Stimulated activated CD4-positive, alpha-beta T cell treated with anti-CD3 and anti-CD28 coated beads, Interleukin-12 subunit alpha, Interleukin-12 subunit beta, amount 100 ng/mL, for 48 hours (primary cell): Measurements from ENCODE around the gene ZNF837.
"Not testable (repeated sequence)": the region's sequence is repeated elsewhere in the genome, so short reads cannot be mapped to it uniquely, and the experiment has no call there.

Experiments used
- DNase-seq, 3 donors: peaks; one replicate each; pipeline ENCODE4 v3.0.0-alpha.2; 2020; ENCODE audit warnings: low read depth in 2 of 3, low spot score in 1 of 3

Gene ZNF837

DNA sequence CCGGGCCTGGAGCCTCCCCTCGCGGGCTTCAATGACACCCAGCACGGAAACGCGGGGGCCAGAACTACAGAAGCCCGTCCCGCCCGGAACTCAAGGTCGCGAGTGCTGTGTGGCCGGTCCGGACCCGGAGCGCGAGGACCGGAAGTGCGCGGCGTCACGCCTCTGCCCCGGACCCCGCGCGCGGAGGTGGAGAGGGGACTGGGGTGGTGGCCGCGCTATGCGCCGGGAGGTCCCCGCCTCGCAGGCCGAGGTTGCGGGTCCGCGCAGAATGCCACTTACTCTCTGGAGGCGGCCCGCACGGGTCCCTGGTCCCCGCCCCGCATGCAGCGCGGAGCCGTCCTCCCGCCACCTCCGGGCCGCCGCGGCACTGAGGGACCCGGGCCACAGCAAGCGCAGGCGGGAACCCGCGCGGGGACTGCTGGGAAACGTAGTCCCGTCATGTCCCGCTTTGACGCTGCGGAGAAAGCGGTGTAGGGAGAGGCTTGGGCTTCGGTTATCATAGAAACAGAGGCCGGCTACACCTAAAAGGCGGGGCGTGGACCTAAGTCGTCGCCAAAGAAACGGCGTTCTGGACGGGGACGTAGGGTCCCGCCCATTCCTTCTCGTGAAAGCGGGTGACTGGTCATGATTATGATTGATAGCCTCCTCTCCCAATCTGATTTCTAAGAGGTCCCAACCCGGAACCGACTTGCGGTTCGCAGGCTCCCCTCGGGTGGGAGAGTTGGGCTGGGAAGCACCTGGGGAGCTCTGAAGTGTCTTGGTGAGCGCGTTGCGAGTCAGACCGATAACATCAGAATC, at the start of gene ZNF837:
ZNF837 (minus strand) TSS at position 369 of the 798 bp plus-strand sequence. CDS start 11,698 bp downstream, outside the sequence.
- peak; percentile 95 to 98 (median 96) for DNase-seq

DNA sequence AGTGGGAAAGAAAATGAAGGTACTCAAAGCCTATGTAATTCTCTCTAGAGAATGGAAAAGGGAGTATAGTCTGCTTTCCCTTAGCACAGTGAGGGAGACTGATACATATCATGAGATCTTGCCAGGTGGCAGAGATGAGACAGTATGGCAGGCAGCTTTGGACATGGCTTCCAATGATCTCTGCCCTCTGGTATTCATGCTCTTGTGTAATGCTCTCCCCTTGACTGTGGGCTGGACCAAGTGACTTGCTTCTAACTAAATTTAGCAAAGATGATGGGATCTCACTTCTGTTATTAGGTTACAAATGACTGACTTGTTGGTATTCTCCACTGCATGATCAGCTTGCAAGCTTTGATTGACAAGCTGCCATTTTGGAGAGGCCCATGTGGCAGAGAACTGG, 48.9 kb upstream of the ZNF837 start:
- DNase-seq: no peak

DNA sequence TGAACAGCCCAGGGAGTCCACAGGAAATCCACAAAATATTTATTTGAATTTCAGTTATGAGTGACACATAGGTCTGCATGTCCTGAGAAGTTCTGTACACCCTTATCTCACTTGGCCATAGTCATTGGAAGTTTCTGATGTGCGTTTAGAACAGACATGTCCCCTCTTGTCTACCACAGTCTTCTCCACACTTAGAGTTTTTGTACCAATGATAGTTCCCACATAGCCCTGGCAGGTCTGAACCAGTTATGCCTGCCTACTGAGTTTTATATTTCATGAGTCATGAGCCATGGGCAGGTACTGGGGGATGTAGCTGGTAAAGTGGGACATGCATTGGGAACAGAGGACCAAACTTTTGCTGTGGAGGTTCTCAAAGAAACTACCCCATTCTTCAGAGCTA, 47.8 kb upstream of the ZNF837 start:
- no peak for DNase-seq

DNA sequence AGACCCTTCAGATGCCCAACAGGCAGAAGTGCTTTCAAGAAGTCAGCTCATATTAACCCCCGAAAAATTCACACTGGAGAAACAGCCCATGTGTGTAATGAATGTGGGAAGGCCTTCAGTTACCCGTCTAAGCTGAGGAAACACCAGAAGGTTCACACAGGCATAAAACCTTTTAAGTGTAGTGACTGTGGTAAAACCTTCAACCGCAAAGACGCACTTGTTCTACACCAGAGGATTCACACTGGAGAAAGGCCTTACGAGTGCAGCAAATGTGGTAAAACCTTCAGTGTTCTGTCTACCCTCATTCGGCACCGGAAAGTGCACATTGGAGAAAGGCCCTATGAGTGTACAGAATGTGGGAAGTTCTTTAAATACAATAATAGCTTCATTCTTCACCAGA, 36.2 kb upstream of the ZNF837 start:
- DNase-seq: no peak

DNA sequence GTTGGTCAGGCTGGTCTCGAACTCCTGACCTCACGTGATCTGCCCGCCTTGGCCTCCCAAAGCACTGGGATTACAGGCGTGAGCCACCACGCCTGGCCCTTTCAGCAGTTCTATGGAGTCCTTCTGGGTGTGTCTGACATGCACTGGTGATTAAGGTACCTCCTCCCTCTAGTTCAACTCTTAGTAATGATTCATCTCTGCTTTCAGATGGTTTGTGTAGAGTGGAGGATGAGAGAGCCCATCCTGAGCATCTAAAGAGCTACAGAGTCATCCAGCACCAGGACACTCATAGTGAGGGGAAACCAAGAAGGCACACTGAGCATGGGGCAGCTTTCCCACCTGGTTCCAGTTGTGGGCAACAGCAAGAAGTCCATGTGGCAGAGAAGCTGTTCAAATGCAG, 35.8 kb upstream of the ZNF837 start:
- DNase-seq: no peak

DNA sequence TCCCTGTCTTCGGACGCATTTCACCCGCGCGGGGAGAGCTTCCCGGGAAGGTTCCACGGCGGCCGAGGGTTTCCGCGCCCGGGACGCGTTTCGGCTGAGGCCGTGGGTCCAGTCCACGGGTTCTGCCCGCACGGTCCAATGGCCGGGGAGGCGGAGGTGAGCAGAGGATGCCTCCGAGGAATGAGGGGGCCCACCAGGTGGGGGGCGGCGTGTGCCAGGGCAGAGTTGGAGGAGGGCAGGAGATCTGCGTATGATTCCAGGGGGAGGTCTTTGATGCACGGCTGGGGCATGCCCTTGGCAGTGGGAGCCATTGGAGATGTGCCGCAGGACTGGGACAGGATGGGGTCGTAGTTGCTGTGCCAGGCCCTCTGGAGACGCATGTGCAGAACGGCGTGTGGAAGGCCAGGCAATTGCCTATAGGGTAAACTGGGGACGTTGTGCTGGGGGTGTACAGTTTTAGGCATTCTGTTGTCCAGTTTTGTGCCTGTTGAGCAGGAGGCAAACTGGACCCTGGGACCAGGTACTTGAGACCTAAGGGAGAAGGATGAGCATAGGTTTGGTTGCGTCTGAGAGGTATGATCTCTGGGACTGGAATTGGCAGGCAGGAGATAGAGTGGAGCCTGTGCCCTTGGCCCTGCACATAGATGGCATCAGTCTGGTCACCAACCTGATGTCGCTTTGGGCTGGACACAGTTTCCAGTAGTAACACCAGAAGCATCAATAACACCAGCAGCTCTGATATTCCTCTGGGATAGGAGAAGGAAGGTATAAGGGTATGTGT, 28.4 kb upstream of the ZNF837 start:
- DNase-seq: no peak

DNA sequence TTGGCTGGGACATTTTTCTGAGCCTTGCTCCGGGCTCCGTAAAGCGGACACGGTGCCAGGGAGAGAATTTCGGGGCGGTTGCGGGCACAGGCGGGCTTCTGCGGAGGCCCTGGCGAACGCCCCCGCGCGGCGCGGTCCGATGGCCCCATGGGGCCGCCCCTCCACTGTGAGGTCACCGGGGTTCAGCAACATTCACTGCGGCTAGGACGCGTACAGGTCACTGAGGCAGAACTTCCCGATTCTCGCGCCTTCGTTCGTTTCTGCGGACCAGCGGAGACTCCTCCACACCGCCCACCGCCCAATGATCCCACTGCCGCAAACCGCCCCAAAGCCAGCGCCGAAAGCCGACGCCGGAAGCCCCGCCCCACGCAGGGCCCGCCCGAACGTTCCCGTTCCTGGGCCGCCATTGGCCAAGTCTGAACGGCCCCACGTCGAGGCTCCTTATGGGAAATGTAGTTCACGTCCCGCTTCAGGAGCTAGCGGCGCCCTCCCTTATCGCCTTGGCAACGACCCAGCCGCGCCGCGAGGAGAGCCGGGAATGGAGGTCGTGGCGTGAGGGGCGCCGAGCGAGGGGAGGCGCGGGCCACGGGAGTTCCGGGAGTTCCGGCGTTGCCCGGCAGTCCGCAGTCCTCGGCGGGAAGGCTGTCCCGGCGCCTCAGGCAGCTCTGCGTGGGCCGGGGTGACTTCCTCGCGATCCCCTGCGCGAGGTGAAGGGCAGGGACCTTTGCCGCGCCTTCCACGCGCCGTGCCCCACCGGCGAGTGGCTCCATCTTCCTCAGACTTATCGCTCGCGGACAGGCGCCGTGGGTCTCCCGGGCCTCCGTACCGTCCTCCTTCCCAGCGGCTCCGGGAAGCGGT, 27.6 kb upstream of the ZNF837 start, which contains the start of gene ZNF584:
ZNF584 (plus strand) TSS at position 498 of the 858 bp plus-strand sequence. CDS start 499 bp downstream, outside the sequence.
- DNase-seq: peak; percentile 91 to 94 (median 92)

DNA sequence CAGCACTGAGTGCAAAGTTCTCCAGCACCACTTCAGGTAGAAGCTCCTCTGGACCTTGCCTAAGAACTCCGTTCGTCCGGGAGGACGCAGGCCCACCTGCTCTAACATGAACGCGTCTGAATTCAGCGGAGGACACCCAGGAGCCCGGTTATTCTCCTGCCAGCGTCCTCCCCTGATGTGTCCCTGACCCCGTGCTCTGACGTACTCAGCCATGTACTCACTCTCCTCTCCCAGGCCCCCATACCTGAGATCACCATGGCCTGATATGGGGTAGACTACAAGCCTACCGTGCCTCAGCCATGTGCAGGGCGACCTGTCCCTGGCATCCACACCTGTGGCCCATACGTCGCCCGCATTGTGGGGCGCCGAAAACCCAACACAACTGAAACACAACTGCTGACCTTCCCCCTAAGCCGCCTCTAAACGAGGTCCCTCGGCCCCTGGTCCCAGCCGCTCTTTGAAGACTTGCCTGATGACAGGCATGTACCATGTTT, 26.9 kb upstream of the ZNF837 start:
- no peak for DNase-seq

DNA sequence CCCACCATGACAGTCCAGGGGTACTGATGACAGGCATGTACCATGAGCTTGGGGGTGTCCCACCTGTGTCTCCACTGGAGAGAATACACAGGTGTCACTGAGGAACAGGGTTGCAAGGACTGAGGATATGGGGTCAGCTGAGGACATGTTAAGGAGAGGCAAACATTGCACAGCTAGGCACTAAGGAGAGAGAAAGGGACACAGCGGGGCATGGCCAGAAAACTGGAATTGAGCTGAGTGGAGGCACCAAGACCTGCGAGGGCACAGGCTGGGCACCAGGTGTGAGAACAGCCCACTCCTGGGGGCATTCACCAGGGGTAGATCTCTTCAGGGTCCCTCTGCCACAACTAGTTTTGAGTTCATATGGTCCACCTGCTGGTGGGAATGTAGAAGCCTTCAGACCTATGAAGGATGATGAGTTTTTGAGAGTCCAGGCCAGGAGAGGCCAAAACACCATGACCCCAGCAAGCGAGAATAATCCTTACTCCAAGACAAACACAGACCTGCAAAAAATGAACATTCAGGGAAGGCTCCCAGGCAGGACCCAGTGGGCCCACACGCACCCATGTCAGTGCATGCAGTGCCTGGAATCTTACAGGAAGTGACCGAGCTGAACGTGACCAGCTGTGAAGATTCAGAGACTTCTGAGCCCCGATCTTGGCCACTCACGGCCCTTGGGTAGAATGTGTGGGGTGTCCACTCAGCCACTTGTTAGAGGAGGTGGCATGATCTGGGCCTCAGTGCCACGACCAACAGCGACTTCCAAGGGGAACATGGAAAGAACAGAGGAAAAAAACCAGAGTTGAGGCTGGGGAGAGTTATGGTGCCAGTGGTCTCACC, 26.2 kb upstream of the ZNF837 start:
- DNase-seq: no peak

DNA sequence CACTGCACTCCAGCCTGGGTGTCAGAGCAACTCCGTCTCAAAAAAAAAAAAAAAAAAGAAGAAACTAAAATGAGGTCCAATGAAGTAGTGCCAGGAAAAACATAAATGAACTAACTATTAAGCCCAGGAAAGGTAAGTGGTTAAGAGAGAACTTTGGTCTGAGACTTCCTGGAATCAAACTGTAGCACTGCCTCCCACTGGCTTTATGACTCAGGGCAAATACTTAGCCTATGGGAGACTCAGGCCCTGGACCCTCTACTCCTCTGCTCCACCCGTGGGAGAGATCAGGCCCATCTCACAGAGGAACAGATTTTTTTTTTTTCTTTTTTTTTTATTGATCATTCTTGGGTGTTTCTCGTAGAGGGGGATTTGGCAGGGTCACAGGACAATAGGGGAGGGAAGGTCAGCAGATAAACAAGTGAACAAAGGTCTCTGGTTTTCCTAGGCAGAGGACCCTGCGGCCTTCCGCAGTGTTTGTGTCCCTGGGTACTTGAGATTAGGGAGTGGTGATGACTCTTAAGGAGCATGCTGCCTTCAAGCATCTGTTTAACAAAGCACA, 23.2 kb upstream of the ZNF837 start:
- DNase-seq: not testable (repeated sequence)

DNA sequence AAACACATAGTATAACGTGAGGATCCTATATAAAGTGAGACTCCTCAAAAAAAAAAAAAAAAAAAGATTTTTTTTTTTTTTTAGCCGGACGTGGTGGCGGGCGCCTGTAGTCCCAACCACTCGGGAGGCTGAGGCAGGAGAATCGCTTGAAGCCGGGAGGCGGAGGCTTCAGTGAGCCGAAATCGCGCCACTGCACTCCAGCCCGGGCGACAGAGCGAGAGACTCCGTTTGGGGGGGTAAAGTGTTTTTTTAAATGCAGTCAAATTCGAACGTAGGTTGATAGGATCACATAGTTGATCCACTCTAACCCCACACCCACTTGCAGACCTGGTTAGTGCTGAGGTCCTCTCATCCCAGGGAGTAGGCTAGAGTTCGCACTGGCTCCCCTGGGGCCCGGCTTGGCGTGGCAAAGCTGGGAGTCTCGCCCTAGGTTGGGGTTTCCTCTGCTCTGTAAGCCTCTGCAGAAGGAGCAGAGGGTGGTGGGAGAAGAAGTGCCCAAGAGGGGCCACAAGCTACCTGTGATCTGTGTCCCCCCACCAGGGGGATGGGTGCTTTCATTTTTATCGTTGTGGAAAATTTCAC, 21.1 kb upstream of the ZNF837 start:
- no peak for DNase-seq

DNA sequence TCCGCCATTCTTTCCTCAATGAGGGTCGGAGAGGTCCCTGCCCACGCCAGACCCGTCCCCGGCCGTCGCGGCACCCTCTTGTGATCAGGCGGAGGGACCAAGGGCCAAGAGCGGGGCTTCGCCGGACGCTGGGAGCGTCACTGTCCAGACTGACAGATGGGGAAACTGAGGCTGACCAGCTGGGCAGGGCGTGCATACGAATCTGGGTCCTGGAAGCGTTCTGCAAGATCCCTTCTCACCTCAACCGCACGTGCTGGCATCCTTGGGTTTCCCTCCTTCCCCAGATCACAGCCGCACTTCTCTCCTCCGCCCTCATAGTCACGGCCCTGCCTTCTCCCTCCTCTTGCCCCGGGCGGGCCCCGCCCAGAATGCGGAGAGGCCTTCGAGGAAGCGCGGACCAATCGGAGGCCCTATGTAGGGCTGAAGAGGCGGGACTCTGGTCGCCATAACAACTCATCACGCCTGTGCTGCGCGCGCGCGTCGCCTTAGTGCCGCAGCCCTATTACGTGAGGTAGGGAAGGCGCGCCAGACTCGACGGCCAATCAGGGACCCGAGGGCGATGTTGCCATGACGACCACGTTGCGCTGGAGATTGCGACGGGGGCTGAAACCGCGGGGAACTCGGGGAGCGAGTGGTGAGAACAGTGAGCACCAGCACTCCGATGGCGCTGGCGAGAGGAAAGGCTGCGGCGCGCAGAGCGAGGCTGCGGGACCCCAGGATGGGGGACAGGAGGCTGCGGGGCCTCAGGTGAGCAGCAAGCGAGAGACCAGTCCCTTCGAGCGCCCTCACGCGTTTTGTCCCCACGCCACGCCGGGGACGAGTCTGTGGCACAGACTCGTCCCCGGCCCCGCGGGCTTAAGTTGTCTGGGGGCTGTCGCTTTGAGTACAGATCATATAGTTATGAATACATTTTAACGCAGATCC, 20.3 kb upstream of the ZNF837 start:
- peak; percentile 97 to 99 (median 99) for DNase-seq

DNA sequence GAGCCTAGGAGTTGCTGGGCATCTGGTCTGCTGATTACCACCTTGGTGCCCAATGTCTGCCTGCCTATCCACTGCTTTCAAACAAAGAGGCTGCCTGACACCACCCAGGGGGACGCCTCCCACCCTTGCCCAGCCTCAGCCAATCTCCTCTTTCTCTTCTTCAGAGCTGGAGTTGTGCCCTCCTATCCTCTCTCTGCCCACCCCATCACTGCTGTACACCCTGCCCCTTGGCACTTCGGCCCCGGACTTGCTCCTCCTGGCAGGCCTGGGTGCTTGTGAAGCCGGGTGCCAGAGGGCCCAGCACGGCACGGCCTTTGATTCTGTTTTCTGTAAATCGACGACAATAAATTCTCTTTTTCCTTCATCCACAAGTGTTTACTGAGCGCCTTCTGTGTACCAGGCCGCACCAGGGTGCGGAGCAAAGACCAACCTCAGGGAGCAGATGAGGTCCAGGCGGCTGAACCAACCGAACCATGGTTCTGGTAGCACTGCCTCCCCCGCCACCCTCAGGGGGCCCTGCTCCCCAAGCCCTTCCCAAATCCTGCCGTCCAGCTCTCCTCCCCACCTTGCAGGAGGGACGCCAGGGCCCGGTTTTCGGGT, 19.6 kb upstream of the ZNF837 start:
- DNase-seq: no peak

DNA sequence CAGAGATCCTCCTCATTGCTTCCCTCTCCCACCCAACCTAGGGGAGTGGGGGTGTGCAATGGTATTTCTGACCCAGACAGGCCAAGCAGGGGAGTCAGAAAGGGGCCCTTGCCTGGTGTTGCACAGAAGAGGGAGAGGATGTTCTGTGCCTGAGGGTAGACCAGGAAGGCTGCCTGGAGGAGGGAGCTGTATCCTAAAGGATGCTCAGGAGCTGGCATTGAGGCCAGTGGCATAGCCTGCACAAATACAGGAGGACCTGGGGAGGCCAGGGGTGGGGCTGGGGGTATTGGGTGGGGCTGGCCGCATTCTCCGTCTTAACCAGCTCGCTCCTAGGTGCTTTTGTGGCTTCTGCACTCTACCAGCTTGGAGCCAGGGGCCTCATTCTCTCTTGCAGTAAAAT, 19.1 kb upstream of the ZNF837 start:
- DNase-seq: no peak

DNA sequence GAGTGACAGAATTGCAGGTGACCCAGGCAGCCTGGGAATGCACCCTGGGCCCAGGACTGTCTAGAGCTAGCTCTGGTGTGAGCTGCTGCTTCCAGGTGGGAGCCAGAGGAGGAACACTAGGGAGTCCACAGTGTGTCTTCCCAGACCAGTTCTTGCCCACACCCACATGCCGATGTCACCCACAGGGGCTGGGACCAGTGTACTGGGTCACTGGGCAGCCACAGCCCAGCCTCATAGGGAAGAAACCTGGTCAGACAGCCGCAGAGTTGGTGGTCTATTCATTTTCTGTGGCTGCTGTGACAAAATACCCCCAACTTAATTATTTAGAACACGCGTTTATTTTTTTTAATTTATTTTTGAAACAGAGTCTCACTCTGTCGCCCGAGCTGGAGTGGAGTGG, 17.7 kb upstream of the ZNF837 start:
- no peak for DNase-seq

DNA sequence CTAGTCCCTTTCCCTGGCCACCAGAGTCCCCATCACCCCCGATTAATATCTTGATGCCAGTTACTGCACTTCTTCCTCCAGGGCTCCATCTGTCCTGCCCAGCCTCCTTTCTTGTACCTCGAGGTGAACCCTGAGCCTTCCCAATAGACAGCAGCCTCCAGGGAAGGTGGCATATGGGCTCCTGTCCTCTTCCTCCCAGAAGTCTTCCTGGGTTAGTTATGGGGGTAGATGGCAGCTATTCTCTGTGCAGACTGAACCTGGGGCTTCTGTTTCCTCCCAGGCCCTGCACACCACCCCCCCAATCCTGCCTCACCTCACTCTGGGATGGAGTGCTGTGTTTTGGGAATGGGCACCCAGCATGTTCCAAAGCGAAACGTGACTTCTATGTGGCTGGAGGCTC, 17.3 kb upstream of the ZNF837 start:
- DNase-seq: no peak

DNA sequence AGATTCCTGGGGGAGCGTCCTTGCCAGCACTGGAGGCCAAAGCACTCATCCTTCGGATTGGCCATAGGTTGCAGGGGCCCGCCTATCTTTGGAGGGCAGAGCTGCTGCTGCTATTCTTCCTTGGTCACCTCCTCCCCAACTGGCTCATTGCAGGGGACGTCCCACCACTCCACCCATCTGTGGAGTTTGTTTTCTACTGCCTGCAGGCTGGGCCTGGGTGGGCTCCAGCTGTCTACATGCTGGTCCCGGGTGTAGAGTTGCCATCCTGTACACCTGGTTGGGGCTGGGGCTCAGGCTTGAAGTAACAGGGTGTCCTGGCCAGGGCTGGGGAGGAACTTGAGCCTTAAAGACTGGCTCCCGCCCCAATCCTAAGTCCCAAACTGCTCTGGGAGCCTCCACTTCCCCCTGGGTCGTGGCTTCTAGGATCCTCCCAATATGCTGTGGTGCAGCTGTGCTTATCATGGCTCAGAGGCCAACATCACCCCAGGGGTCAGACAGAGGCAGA, 16.8 kb upstream of the ZNF837 start:
- DNase-seq: no peak
